ENCODE measurements around the gene MAP3K5.
"Not testable (repeated sequence)": the region's sequence is repeated elsewhere in the genome, so short reads cannot be mapped to it uniquely, and the experiment has no call there.

The MAP3K5 gene

DNA sequence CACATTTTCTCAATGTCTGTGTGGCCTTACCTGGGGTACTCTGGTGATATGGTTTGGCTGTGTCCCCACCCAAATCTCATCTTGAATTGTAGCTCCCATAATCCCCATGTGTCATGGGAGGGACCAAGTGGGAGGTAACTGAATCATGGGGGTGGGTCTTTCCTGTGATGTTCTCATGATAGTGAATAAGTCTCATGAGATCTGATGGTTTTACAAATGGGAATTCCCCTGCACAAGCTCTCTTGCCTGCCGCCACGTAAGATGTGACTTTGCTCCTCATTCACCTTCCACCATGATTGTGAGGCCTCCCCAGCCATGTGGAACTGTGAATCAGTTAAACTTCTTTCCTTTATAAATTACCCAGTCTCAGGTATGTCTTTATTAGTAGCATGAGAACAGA, 201.4 kb downstream of the MAP3K5 start:
- in situ Hi-C loops (cut with MboI; ENCODE audit: low sequenced_read_pairs), result not testable (repeated sequence)

GRCh38 chr6:136587527-136587926, 204.8 kb downstream of the MAP3K5 start:
- in situ Hi-C loops (cut with MboI; ENCODE audit: low sequenced_read_pairs), result no loop called here

GRCh38 chr6:136586295-136586694, 206.0 kb downstream of the MAP3K5 start:
- in situ Hi-C loops (cut with MboI; ENCODE audit: low sequenced_read_pairs), result no loop called here

GRCh38 chr6:136585523-136585922, 206.8 kb downstream of the MAP3K5 start:
- in situ Hi-C loops (cut with MboI; ENCODE audit: low sequenced_read_pairs), result not testable (repeated sequence)

DNA sequence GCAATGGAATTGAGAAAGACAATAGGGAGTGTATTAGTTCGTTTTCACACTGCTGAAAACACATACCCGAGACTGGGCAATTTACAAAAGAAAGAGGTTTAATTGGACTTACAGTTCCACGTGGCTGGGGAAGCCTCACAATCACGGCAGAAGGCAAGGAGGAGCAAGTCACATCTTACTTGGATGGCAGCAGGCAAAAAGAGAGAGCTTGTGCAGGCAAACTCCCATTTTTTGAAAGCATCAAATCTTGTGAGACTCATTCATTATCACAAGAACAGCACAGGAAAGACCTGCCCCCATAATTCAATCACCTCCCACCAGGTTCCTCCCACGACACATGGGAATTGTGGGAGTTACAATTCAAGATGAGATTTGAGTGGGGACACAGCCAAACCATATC, 208.0 kb downstream of the MAP3K5 start:
- in situ Hi-C loops (cut with MboI; ENCODE audit: low sequenced_read_pairs), result not testable (repeated sequence)

GRCh38 chr6:136582711-136583471, 209.4 kb downstream of the MAP3K5 start:
- in situ Hi-C loops (cut with MboI; ENCODE audit: low sequenced_read_pairs), result no loop called here

GRCh38 chr6:136579800-136580199, 212.5 kb downstream of the MAP3K5 start:
- in situ Hi-C loops (cut with MboI; ENCODE audit: low sequenced_read_pairs), result no loop called here

GRCh38 chr6:136576821-136577220, 215.5 kb downstream of the MAP3K5 start:
- in situ Hi-C loops (cut with MboI; ENCODE audit: low sequenced_read_pairs), result no loop called here

- in situ Hi-C loops (cut with MboI; ENCODE audit: low sequenced_read_pairs), result no loop called here
These were observed 220.8 kb downstream of the MAP3K5 start for GRCh38 chr6:136571496-136571895.

GRCh38 chr6:136571065-136571464, 221.2 kb downstream of the MAP3K5 start:
- in situ Hi-C loops (cut with MboI; ENCODE audit: low sequenced_read_pairs), result no loop called here

DNA sequence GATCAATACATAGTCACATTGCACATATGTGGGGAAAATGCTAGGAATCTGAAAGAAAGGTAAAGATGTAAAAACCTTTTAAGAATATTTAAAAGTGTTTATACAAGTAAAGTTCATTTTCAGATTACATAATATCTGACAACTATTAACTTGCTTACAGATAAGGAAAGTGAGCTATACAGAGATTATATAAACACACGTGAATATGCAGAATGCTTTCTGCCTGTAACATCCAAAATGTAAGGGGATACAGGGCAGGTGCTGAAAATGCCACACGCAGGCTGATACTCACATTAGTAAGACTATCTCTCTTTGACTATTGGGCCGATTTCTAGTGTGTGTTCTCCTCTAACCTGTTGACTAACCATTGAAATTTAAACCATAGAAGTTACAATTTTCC, 224.1 kb downstream of the MAP3K5 start:
- in situ Hi-C loops (cut with MboI; ENCODE audit: low sequenced_read_pairs), result no loop called here

GRCh38 chr6:136567688-136568087, 224.6 kb downstream of the MAP3K5 start:
- in situ Hi-C loops (cut with MboI; ENCODE audit: low sequenced_read_pairs), result no loop called here

- in situ Hi-C loops (cut with MboI; ENCODE audit: low sequenced_read_pairs), result no loop called here
These were observed 225.4 kb downstream of the MAP3K5 start for GRCh38 chr6:136566851-136567250.

DNA sequence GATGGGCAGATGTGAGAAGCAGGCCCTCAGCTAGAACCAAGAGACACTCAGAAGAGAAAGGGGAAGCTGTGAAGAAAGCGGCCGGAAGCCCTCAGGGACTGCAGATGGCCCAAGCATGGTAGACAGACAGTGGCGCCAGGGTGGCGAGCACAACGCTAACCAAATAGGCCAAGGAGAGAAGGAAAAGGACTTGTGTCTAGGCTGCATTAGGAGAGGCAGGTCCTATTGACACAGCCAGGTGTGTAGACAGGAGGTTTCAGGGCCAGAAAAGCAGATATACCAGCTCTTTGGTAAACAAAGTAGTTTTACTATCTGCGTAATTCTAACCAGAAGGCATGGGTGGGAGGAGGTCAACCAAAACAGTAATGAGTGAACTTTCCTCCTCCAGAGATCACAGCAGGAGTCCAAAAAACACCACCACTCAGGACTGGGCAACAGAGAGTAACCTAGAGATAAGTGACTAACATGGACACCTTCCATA, 226.2 kb downstream of the MAP3K5 start:
- in situ Hi-C loops (cut with MboI; ENCODE audit: low sequenced_read_pairs), result no loop called here

DNA sequence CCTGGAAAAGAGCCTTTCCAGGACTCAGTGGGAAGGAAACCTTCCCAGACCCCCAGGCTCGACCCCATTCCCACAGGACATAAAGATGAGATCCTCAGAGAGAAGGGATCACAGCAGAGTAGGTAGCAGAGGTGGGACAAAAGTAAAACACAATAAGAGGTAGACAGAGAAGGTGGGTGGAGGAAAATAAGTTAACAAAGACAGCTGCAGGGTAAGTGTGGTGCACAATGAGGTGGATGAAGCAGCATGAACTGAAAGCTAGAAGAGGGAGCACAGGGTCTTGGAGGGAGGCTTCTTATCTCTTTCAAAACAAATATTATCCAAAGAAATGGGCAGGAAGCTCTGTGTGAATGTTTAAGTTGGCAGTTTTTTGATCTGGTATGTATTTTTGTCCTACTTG, 228.1 kb downstream of the MAP3K5 start:
- in situ Hi-C loops (cut with MboI; ENCODE audit: low sequenced_read_pairs), result no loop called here

- in situ Hi-C loops (cut with MboI; ENCODE audit: low sequenced_read_pairs), result no loop called here
These were observed 228.7 kb downstream of the MAP3K5 start for GRCh38 chr6:136563386-136564152.

DNA sequence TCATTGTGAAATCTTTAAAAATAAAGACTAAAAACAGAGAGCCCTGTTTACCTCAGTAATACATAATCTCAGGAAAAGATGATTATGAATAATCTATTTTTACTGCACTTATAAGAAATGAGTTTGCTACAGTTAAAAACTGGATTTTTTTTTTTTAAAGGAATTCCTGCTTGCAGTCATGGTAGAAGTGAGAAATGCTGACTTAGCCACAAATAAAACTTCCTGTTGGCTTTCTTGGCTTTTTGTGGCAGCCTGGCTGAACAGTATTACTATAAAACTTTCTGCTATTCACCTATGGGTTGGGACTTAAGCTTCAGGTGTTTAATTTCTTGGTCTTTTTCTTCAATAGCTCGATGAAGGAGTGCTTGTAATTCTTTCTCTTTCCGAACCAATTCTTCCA, 230.1 kb downstream of the MAP3K5 start:
- in situ Hi-C loops (cut with MboI; ENCODE audit: low sequenced_read_pairs), result no loop called here

GRCh38 chr6:136553166-136553787, 239.0 kb downstream of the MAP3K5 start:
- in situ Hi-C loops (cut with MboI; ENCODE audit: low sequenced_read_pairs), result no loop called here

- in situ Hi-C loops (cut with MboI; ENCODE audit: low sequenced_read_pairs), result no loop called here
These were observed 240.2 kb downstream of the MAP3K5 start for GRCh38 chr6:136552054-136552453.

DNA sequence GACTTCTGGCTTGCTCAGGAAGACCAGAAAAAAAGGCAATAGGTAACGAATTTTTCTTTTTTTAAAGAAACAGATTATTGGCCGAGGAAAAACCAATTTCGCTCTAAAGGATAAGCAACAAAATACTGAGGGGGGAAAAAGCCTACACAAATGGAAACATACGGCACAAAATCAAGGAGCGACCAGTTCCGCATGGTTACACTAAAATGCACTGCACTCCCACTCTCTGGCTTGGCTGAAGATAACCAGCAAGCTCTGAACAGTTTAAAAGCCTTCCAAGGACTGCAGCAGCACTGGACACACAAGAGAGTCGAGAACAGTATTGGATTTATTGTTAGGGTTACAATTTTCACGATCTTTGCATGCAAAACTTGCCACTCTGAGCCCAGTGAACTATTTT, 241.2 kb downstream of the MAP3K5 start:
- in situ Hi-C loops (cut with MboI; ENCODE audit: low sequenced_read_pairs), result no loop called here

GRCh38 chr6:136550330-136551071, 241.8 kb downstream of the MAP3K5 start, which contains the start of gene MAP7:
TSS of gene MAP7 (minus strand) at chr6:136550422. CDS start at chr6:136550408, 14 bp downstream.
- in situ Hi-C loops (cut with MboI; ENCODE audit: low sequenced_read_pairs), result no loop called here
